Activated CD4-positive, alpha-beta T cell treated with anti-CD3 and anti-CD28 coated beads, Interleukin-2, Interleukin-6, amounts not matched to agents 100 ng/mL and 50 ng/mL, durations not matched to agents 16 hours and 8 hours (primary cell): ENCODE measurements around the gene MRPL41.
A peak's percentile ranks its signal among the peaks of the same experiment; 100 is the strongest.
"Not testable (repeated sequence)": the region's sequence is repeated elsewhere in the genome, so short reads cannot be mapped to it uniquely, and the experiment has no call there.

ENCODE experiments used
- DNase-seq: peaks from one replicate; pipeline ENCODE4 v3.0.0-alpha.2; 2020

MRPL41 gene

DNA sequence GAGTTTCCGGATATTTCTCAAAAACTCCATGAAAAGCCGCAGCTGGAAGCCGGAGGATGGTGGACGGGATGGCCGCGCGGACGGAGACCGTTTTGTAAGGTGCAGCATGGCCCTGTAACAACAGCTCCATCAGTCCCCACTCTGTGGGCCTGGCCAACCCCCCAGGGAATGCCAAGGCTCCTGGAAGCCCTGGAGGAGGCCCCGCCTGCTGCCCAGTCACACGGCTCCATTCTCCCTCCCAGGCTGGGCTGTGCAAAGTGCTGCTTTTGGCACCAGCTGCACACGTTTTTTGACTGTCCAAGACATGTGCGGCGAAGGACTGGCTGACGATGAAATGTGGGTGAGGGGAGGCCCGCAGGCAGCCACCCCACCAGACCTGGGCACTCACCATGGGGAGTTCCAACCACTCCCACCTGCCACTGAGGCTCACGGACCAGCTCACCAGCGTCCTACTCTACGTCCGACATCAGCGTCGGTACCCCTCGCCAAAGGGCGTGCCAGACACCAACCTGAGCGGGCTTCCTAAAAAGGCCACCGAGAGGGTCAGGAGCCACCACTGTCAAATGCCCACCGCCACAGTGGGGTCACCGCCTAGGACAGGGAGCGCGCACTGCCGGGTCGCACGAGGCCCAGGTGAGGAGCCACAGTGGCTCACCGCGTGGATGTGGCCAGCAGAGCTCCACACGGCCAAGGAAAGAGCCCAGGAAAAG, 28.8 kb upstream of the MRPL41 start:
- no peak for DNase-seq

DNA sequence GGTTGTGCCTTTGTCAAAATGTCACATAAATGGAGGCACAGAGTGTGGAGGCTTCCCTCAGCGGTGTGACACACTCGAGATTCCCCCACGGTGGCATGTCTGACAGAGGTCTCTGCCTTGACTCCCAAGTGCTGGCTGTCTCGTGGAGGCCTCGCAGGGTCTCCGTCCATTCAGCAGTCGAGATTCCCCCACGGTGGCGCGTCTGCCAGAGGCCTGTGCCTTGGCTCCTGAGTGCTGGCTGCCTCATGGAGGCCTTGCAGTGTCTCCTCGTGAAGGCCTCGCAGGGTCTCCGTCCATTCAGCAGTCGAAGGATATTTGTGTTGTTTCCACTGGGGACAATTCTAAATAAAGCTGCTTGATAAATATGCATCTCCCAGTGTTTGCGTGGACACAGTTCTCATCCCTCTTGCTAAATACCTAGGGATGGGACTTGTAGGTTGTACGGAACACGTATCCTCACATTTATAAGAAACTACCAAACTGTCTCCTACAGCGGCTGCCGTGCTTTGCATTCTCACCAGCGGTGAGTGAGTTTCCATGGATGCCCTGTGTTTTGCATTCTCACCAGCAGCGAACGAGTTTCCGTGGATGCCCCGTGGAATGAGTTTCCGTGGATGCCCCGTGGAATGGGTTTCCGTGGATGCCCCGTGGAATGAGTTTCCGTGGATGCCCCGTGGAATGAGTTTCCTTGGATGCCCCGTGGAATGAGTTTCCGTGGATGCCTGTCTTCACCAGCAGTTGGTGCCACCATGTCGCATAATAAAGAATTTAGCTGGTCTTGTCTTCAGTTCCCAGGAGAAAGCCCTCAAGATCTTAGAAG, 27.3 kb upstream of the MRPL41 start:
- no peak for DNase-seq

GRCh38 chr9:137524981-137525317, 26.7 kb upstream of the MRPL41 start:
- no peak for DNase-seq

DNA sequence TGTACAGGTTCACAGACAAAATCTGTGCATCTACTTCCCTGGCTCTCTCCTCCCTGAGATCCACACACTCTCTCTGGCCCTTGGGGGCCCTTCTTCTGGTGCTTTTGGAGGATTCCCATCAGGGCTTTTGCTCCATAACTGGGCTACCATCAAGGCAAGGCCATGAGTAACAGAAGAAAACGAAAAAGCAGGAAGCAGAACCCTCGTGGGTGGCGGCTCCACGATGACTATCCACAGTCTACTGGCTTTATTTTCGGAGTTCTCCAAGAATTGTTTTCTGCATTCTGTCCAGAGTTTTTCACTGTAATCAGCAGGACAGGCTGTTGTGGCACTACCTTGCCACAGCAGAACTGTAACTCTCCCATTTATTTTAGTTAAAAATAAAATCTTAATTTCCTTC, 21.3 kb upstream of the MRPL41 start:
- no peak for DNase-seq

- DNase-seq, result no peak
Measured at GRCh38 chr9:137531099-137531765, 20.4 kb upstream of the MRPL41 start.

DNA sequence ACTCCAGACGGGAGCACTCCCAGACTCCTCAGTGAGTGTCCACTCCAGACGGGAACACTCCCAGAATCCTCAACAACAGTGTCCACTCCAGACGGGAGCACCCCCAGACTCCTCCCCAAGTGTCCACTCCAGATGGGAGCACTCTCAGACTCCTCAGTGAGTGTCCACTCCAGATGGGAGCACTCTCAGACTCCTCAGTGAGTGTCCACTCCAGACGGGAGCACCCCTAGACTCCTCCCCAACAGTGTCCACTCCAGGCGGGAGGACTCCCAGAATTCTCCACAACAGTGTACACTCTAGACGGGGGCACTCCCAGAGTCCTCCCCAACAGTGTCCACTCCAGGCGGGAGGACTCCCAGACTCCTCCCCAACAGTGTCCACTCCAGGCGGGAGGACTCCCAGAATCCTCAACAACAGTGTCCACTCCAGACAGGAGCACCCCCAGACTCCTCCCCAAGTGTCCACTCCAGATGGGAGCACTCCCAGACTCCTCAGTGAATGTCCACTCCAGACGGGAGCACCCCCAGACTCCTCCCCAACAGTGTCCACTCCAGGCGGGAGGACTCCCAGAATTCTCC, 18.7 kb upstream of the MRPL41 start:
- not testable (repeated sequence) for DNase-seq

GRCh38 chr9:137534256-137535119, 17.2 kb upstream of the MRPL41 start:
- peak; percentile 60 for DNase-seq

DNA sequence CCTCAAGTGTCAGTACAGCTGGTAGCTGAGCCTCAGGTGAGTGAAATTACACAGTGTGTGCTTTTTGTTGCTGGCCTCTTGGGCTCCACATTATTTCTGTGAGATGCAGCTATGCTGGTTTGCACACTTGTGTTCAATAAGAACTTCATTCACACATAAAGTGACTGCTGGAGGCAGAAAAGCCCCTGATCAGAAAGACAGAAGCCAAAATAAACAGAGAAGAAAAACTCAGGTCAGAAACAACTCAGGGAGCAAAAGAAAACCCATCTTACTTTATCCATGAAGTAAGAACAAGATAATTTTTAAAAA, 16.6 kb upstream of the MRPL41 start:
- DNase-seq, result no peak

DNA sequence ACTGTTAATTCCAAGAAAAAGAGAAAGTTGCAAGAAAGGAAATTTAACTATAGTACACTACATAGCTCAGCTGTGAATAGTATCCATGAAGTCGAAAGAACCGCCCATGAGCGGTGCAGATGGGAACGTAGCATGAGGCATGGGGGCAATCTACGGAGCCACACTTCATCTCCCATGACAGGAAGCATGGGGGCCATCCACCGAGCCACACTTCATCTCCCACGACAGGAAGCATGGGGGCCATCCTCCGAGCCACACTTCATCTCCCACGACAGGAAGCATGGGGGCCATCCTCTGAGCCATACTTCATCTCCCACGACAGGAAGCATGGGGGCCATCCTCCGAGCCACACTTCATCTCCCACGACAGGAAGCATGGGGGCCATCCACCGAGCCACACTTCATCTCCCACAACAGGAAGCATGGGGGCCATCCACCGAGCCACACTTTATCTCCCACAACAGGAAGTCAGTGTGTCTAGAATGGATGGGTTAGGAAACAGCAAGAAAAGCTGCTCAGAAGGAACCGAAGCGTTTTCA, 15.0 kb upstream of the MRPL41 start:
- DNase-seq, result peak; percentile 10

DNA sequence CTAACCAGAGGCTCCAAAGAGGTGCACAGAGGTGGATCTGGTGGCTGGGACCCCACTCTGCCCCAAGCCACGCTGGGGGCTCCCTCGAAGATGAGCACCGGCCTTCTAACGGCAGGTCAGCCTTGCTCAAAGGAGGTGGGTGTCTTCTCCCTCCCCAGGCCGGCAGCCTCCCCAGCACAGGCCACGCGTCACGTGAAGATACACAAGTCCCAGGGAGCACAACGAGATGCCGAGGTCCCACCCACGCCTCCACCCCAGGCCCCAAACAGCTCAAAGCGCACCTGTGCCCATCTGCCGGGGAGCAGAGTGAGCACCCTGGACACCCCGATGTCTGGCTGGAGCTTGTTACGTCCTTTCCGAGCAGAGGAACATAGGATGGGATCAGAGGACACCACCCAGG, 13.6 kb upstream of the MRPL41 start:
- no peak for DNase-seq

- no peak for DNase-seq
Measured at GRCh38 chr9:137540536-137540935, 11.1 kb upstream of the MRPL41 start.

DNA sequence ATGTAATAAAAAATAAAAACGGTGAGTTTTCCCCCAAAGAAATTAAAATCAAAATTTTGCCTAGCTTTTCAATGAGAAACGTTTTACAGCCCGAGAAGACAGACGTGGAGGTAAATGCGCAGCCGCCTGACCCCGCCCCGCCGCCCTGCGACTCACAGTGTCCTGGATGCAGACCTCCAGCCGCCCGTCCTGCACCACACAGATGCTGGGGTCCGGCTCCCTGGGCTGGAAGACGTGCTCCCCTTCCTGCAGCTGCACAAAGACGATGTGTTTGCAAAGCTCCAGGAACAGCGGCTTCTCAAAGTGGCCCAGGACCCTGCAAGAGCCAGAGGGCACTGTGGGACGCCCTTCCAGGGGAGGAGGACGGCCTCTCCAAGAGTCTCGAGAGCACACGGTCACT, 9.2 kb upstream of the MRPL41 start:
- DNase-seq, result no peak

GRCh38 chr9:137543237-137543963, 8.3 kb upstream of the MRPL41 start:
- DNase-seq, result no peak

GRCh38 chr9:137544176-137544760, 7.4 kb upstream of the MRPL41 start:
- no peak for DNase-seq

- no peak for DNase-seq
Measured at GRCh38 chr9:137545123-137545522, 6.6 kb upstream of the MRPL41 start.

DNA sequence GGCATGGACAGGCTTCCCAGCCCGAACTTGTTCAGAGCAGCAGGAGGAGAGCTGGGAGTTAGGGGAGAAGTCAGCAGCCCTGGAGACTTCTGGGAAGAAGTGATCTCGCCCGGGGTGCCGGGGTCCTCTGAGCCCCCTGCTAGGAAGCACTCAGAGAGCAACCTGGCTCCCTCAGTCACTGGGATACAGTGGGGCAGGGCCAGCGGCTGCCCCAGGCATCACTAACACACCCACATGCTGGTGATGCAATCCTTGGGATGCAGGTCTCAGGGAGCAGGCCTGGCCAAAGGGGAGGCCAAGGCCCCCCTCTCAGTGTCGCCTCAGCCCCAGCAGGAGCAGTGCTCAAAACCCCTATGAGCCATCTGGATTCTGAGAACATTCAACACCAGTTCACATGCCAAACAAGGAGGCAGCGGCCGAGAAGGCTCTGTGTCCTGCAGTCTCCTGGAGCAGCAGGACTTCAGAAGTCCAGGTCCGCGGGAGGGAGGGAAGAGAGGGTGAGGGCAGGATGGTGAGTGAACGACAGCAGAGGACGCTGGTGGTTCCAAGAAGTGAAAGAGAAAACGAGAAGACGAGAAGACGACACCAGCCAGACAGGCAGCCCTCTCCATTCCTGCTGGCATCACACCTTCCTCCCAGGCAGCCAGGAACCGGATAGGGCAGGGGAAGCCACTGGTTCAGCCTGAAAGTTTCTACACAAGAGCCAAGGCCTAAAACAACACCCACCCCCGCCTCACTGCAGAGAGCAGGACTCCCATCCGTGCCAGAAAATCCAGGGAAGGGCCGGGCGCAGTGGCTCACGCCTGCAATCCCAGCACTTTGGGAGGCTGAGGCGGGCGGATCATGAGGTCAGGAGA, 3.8 kb upstream of the MRPL41 start:
- DNase-seq, result no peak

GRCh38 chr9:137550231-137550621, 1.5 kb upstream of the MRPL41 start, which contains the start of gene PNPLA7:
PNPLA7 (minus strand) TSS chr9:137550402; CDS start chr9:137550197, 205 bp downstream.
- DNase-seq, result peak; percentile 51

DNA sequence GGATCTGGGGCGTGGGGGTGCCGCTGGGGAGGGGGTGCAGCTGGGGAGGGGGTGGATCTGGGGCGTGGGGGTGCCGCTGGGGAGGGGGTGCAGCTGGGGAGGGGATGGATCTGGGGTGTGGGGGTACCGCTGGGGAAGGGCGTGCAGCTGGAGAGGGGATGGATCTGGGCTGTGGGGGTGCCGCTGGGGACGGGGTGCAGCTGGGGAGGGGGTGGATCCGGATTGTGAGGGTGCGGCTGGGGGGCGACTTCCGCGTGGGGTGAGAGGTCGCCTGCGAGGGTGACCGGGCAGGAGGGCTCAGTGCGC, 768 bp upstream of the MRPL41 start:
- DNase-seq, result not testable (repeated sequence)

DNA sequence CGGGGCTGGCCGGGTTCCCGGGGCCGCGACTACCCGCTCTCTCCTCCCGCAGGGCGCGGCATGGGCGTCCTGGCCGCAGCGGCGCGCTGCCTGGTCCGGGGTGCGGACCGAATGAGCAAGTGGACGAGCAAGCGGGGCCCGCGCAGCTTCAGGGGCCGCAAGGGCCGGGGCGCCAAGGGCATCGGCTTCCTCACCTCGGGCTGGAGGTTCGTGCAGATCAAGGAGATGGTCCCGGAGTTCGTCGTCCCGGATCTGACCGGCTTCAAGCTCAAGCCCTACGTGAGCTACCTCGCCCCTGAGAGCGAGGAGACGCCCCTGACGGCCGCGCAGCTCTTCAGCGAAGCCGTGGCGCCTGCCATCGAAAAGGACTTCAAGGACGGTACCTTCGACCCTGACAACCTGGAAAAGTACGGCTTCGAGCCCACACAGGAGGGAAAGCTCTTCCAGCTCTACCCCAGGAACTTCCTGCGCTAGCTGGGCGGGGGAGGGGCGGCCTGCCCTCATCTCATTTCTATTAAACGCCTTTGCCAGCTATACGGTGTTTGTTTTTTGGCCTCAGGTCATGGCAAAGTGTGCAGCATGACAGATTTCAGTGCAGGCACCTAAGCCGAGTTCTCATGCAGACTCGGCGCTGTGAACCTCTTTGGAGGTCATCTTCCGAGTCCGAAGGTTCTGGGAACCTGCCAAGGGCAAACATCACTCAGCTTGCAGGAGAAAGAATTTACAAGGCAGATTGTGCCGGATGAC, 516 bp downstream of the MRPL41 start:
- DNase-seq, result no peak

GRCh38 chr9:137553654-137554053, 2.0 kb downstream of the MRPL41 start:
- DNase-seq, result not testable (repeated sequence)
